HG02970 (cell line): ENCODE results near the gene PCDHB11.
"Not testable (repeated sequence)": the region's sequence is repeated elsewhere in the genome, so short reads cannot be mapped to it uniquely, and the experiment has no call there.

Experiments used
- ATAC-seq: cut with Tn5 transposase; IDR thresholded peaks from one replicate; pipeline ENCODE4 v1.9.1; 2021; ENCODE audit warnings: mild to moderate bottlenecking, moderate library complexity, moderate number of reproducible peaks; ENCODE audit not compliant: unreplicated experiment, low FRiP score

The PCDHB11 gene

DNA sequence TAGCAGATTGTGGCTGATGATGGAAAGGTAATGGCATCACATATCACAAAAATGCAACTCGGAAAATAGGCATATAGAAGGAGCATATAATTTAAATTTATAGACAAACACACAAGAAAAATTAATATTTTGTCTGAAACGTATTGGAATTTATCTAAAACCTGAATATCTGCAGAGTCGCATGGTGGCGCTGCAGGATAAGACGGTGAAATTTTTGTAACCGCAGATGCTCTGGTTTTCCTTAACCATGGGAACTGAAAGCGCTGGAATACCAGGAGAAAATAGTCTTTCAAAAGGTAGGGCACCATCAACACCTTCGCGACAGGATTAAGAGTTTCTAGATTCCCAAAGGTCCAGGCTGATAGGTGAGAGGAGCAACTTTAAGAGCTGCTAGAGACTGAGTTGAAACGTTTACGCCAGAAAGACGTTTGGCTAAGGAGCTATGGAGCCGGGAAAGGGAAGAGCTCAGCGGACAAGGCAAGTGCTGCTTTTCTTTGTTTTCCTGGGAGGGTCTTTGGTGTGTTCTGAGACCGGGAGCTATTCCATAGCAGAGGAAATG is 34.8 kb downstream of the PCDHB11 start:
- no peak for ATAC-seq

DNA sequence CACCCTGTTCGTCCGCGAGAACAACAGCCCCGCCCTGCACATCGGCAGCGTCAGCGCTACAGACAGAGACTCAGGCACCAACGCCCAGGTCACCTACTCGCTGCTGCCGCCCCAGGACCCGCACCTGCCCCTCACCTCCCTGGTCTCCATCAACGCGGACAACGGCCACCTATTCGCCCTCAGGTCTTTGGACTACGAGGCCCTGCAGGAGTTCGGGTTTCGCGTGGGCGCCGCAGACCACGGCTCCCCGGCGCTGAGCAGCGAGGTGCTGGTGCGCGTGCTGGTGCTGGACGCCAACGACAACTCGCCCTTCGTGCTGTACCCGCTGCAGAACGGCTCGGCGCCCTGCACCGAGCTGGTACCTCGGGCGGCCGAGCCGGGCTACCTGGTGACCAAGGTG is 36.5 kb downstream of the PCDHB11 start:
- ATAC-seq: not testable (repeated sequence)

DNA sequence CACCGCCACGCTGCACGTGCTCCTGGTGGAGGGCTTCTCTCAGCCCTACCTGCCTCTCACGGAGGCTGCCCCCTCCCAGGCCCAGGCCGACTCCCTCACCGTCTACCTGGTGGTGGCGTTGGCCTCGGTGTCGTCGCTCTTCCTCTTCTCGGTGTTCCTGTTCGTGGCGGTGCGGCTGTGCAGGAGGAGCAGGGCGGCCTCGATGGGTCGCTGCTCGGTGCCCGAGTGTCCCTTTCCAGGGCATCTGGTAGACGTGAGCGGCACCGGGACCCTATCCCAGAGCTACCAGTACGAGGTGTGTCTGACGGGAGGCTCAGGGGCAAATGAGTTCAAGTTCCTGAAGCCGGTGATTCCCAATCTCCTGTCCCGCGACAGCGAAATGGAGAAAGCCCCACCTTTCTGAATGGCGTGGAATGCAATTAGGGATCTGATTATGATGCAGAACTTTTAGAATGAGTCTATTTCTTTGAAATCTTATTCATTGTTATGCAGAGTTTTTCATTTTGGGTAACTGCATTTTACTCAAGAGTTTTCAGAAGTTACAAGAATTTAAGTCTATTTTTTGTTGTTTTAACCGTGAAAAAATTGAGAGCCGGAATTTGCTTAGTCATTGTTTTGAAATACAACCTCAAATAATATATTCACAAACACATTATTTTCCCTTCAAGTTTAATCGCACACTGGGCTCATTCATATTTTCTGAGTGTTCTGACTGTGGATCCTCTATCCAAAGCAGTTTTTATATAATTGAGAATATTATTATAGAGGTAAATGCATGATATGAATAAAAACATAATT is 37.3 kb downstream of the PCDHB11 start:
- ATAC-seq: no peak

DNA sequence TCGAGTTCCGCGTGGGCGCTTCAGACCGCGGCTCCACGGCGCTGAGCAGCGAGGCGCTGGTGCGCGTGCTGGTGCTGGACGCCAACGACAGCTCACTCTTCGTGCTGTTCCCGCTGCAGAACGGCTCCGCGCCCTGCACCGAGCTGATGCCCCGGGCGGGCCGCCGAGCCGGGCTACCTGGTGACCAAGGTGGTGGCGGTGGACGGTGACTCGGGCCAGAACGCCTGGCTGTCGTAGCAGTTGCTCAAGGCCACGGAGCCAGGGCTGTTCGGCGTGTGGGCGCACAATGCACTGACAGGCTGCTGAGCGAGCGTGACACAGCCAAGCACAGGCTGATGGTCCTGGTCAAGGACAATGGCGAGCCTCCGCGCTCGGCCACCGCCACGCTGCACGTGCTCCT is 42.1 kb downstream of the PCDHB11 start:
- no peak for ATAC-seq

DNA sequence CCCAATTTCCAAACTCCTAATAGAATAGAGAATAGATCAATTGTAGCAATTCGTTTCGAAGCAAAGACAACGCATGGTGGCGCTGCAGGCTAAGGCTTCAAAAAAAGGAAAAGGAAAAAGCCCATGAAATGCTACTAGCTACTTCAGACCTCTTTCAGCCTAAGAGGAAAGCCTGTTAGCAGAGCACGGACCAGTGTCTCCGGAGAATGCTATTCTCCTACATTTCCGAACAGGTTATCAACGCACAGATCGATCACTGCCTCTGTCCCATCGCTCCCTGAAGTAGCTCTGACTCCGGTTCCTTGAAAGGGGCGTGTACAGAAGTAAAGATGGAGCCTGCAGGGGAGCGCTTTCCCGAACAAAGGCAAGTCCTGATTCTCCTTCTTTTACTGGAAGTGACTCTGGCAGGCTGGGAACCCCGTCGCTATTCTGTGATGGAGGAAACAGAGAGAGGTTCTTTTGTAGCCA is 45.9 kb downstream of the PCDHB11 start, which contains the start of gene PCDHB15:
PCDHB15 (plus strand) TSS at position 146 of the 468 bp plus-strand sequence; CDS start at position 330, 184 bp downstream.
- no peak for ATAC-seq

DNA sequence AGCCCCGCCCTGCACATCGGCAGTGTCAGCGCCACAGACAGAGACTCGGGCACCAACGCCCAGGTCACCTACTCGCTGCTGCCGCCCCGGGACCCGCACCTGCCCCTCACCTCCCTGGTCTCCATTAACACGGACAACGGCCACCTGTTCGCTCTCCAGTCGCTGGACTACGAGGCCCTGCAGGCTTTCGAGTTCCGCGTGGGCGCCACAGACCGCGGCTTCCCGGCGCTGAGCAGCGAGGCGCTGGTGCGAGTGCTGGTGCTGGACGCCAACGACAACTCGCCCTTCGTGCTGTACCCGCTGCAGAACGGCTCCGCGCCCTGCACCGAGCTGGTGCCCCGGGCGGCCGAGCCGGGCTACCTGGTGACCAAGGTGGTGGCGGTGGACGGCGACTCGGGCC is 47.5 kb downstream of the PCDHB11 start:
- ATAC-seq: not testable (repeated sequence)

DNA sequence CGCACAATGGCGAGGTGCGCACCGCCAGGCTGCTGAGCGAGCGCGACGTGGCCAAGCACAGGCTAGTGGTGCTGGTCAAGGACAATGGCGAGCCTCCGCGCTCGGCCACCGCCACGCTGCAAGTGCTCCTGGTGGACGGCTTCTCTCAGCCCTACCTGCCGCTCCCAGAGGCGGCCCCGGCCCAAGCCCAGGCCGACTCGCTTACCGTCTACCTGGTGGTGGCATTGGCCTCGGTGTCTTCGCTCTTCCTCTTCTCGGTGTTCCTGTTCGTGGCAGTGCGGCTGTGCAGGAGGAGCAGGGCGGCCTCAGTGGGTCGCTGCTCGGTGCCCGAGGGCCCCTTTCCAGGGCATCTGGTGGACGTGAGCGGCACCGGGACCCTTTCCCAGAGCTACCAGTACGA is 48.0 kb downstream of the PCDHB11 start:
- ATAC-seq: not testable (repeated sequence)

DNA sequence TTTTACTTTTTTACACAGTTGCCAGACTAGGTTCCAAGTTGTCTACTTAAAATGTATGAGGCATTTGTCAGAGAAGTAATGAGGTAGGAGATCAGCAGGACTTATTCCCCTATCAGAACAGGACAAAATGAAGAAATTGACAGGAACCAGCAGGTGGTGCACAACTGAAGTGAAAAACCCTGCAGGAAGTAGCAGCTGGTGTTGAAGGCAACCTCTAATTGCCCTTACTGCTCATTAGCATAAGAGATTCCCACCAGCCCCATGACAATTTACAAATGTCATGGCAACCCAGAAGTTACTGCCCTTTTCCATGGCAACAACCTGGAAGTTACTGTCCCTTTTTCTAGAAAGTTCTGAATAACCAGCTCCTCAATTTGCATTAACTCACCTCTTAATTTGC is 51.1 kb downstream of the PCDHB11 start:
- ATAC-seq: no peak
